Activated T-cell treated with anti-CD3 and anti-CD28 coated beads, Interleukin-2, amount 50 U/mL, for 24 hours (primary cell): ENCODE data around the gene RAC3.

Experiments
- DNase-seq: peaks from one replicate; pipeline ENCODE4 v3.0.0-alpha.2; 2020
- H3K27ac Mint-ChIP-seq: 2 replicates; pipeline ENCODE4 v1.8.0; 2020; ENCODE audit warnings: mild to moderate bottlenecking, mixed read lengths
- H3K27me3 Mint-ChIP-seq: 2 replicates; pipeline ENCODE4 v1.8.0; 2020; ENCODE audit warnings: mixed read lengths
- H3K36me3 Mint-ChIP-seq: 2 replicates; pipeline ENCODE4 v1.8.0; 2020; ENCODE audit warnings: low read depth, mixed read lengths
- H3K4me1 Mint-ChIP-seq: 2 replicates; pipeline ENCODE4 v1.8.0; 2020; ENCODE audit warnings: low read depth, mixed read lengths
- H3K4me3 Mint-ChIP-seq: 2 replicates; pipeline ENCODE4 v1.8.0; 2020; ENCODE audit warnings: mild to moderate bottlenecking, moderate library complexity, mixed read lengths
- H3K9me3 Mint-ChIP-seq: 2 replicates; pipeline ENCODE4 v1.8.0; 2020; ENCODE audit warnings: mixed read lengths

Gene RAC3

GRCh38 chr17:81995463-81996231 lies 35.8 kb upstream of the RAC3 start:
- H3K27me3 Mint-ChIP-seq: no peaks in the 10 kb centered on the region
- H3K36me3 Mint-ChIP-seq: peaks cover 19% of the 10 kb centered on the region
- H3K4me3 Mint-ChIP-seq: no peak overlapping the region
- no peak for DNase-seq
- H3K9me3 Mint-ChIP-seq: no peaks in the 10 kb centered on the region
- H3K27ac Mint-ChIP-seq: no peak overlapping the region
- no peaks in the 10 kb centered on the region for H3K4me1 Mint-ChIP-seq

- Mint-ChIP-seq H3K36me3 (peaks cover 17% of the 10 kb centered on the region), H3K27ac (no peak overlapping the region), H3K4me1 (no peaks in the 10 kb centered on the region)
These were observed 35.2 kb upstream of the RAC3 start for GRCh38 chr17:81996232-81996756.

GRCh38 chr17:81996757-81997441 lies 34.6 kb upstream of the RAC3 start:
- no peaks in the 10 kb centered on the region for H3K27me3 Mint-ChIP-seq
- H3K27ac Mint-ChIP-seq: no peak overlapping the region
- H3K9me3 Mint-ChIP-seq: no peaks in the 10 kb centered on the region
- H3K4me3 Mint-ChIP-seq: no peak overlapping the region
- no peaks in the 10 kb centered on the region for H3K4me1 Mint-ChIP-seq
- DNase-seq: no peak
- H3K36me3 Mint-ChIP-seq: peaks cover 17% of the 10 kb centered on the region

More at GRCh38 chr17:81996232-81996756, 35.2 kb upstream of the RAC3 start:
- Mint-ChIP-seq H3K27me3 (no peaks in the 10 kb centered on the region), H3K4me3 (no peak overlapping the region), H3K9me3 (no peaks in the 10 kb centered on the region)
- DNase-seq: no peak

GRCh38 chr17:81998212-81998611 lies 33.3 kb upstream of the RAC3 start:
- H3K4me1 Mint-ChIP-seq: no peaks in the 10 kb centered on the region
- no peaks in the 10 kb centered on the region for H3K27me3 Mint-ChIP-seq
- peaks cover 17% of the 10 kb centered on the region for H3K36me3 Mint-ChIP-seq
- H3K27ac Mint-ChIP-seq: no peak overlapping the region
- no peak for DNase-seq
- no peaks in the 10 kb centered on the region for H3K9me3 Mint-ChIP-seq
- H3K4me3 Mint-ChIP-seq: no peak overlapping the region

- H3K36me3 Mint-ChIP-seq: peaks cover 17% of the 10 kb centered on the region
- DNase-seq: no peak
- H3K27me3 Mint-ChIP-seq: no peaks in the 10 kb centered on the region
- no peaks in the 10 kb centered on the region for H3K9me3 Mint-ChIP-seq
- H3K4me1 Mint-ChIP-seq: peaks cover 2% of the 10 kb centered on the region
- no peak overlapping the region for H3K27ac Mint-ChIP-seq
- H3K4me3 Mint-ChIP-seq: no peak overlapping the region
These were observed 32.6 kb upstream of the RAC3 start for GRCh38 chr17:81998691-81999438.

GRCh38 chr17:81999587-81999975 lies 31.9 kb upstream of the RAC3 start:
- H3K27ac Mint-ChIP-seq: no peak overlapping the region
- no peaks in the 10 kb centered on the region for H3K27me3 Mint-ChIP-seq
- H3K9me3 Mint-ChIP-seq: no peaks in the 10 kb centered on the region
- peaks cover 17% of the 10 kb centered on the region for H3K36me3 Mint-ChIP-seq
- H3K4me1 Mint-ChIP-seq: peaks cover 2% of the 10 kb centered on the region
- no peak overlapping the region for H3K4me3 Mint-ChIP-seq
- no peak for DNase-seq

GRCh38 chr17:81999976-82000802 lies 31.3 kb upstream of the RAC3 start:
- Mint-ChIP-seq H3K36me3 (peaks cover 14% of the 10 kb centered on the region), H3K4me1 (peaks cover 2% of the 10 kb centered on the region), H3K27me3 (no peaks in the 10 kb centered on the region), H3K9me3 (no peaks in the 10 kb centered on the region), H3K27ac (no peak overlapping the region), H3K4me3 (no peak overlapping the region)
- DNase-seq: no peak

GRCh38 chr17:82000803-82001570 lies 30.5 kb upstream of the RAC3 start:
- Mint-ChIP-seq H3K4me3 (no peak overlapping the region), H3K4me1 (peaks cover 2% of the 10 kb centered on the region), H3K27ac (no peak overlapping the region), H3K9me3 (no peaks in the 10 kb centered on the region), H3K36me3 (peaks cover 12% of the 10 kb centered on the region), H3K27me3 (no peaks in the 10 kb centered on the region)
- DNase-seq: no peak

- Mint-ChIP-seq H3K27ac (no peak overlapping the region), H3K27me3 (no peaks in the 10 kb centered on the region), H3K4me3 (no peak overlapping the region), H3K9me3 (no peaks in the 10 kb centered on the region), H3K4me1 (peaks cover 2% of the 10 kb centered on the region), H3K36me3 (peaks cover 9% of the 10 kb centered on the region)
- no peak for DNase-seq
These were observed 29.9 kb upstream of the RAC3 start for GRCh38 chr17:82001571-82002056.

GRCh38 chr17:82003411-82004381 lies 27.8 kb upstream of the RAC3 start:
- DNase-seq: peak; percentile 55
- no peak overlapping the region for H3K4me3 Mint-ChIP-seq

GRCh38 chr17:82004517-82005455 lies 26.7 kb upstream of the RAC3 start:
- no peak overlapping the region for H3K27ac Mint-ChIP-seq
- peaks cover 2% of the 10 kb centered on the region for H3K4me1 Mint-ChIP-seq
- H3K4me3 Mint-ChIP-seq: no peak overlapping the region
- DNase-seq: no peak
- H3K27me3 Mint-ChIP-seq: no peaks in the 10 kb centered on the region
- peaks cover under 1% of the 10 kb centered on the region for H3K36me3 Mint-ChIP-seq
- H3K9me3 Mint-ChIP-seq: no peaks in the 10 kb centered on the region

More at GRCh38 chr17:82003411-82004381, 27.8 kb upstream of the RAC3 start:
- peak overlapping the region; percentile 40 for H3K27ac Mint-ChIP-seq
- peaks cover 2% of the 10 kb centered on the region for H3K4me1 Mint-ChIP-seq
- no peaks in the 10 kb centered on the region for H3K27me3 Mint-ChIP-seq
- H3K36me3 Mint-ChIP-seq: peaks cover 2% of the 10 kb centered on the region
- H3K9me3 Mint-ChIP-seq: no peaks in the 10 kb centered on the region
